Spleen (tissue), 11 donors: ENCODE data around the gene CD9. TPM values are rescaled to one million over a fixed set of nuclear protein-coding genes. Genes with fewer than 3 reads are reported as not detected.

ENCODE experiments used
- DNase-seq: peaks from one replicate; pipeline ENCODE4 v3.0.0-alpha.2; 2020
- H3K27ac ChIP-seq, 8 donors: fragments of 200-600 bp; sonication (generic) in 7 of 8; 1 replicate in 4 of 8; 2 replicates in 4 of 8; pipeline versions ENCODE4 v1.5.0 to v1.8.0; 2016 to 2021; ENCODE audit warnings: inconsistent platforms in 4 of 8, mild to moderate bottlenecking in 4 of 8, moderate library complexity in 1 of 8
- H3K27me3 ChIP-seq, 7 donors: fragments of 200-600 bp; sonication (generic) in 6 of 7; replicated peaks in 1 of 7; 1 replicate in 4 of 7; 2 replicates in 3 of 7; pipeline versions ENCODE4 v1.5.0 to v1.8.0; 2016 to 2021; ENCODE audit warnings: inconsistent platforms in 3 of 7, mild to moderate bottlenecking in 1 of 7
- H3K36me3 ChIP-seq, 6 donors: fragments of 200-600 bp; sonication (generic) in 5 of 6; 1 replicate in 4 of 6; 2 replicates in 2 of 6; pipeline versions ENCODE4 v1.5.0 to v1.8.0; 2016 to 2021; ENCODE audit warnings: inconsistent platforms in 2 of 6
- H3K4me1 ChIP-seq, 6 donors: fragments of 200-600 bp; sonication (generic) in 5 of 6; 1 replicate in 3 of 6; 2 replicates in 3 of 6; pipeline versions ENCODE4 v1.5.0 to v1.8.0; 2016 to 2021; ENCODE audit warnings: inconsistent platforms in 3 of 6
- H3K4me3 ChIP-seq, 8 donors: fragments of 200-600 bp; sonication (generic) in 7 of 8; 1 replicate in 4 of 8; 2 replicates in 4 of 8; pipeline versions ENCODE4 v1.5.0 to v1.8.0; 2016 to 2021; ENCODE audit warnings: inconsistent platforms in 4 of 8, mild to moderate bottlenecking in 4 of 8, moderate library complexity in 2 of 8
- H3K9me3 ChIP-seq, 8 donors: fragments of 200-600 bp; sonication (generic) in 7 of 8; 1 replicate in 4 of 8; 2 replicates in 4 of 8; pipeline versions ENCODE4 v1.5.0 to v1.8.0; 2016 to 2021; ENCODE audit warnings: inconsistent platforms in 4 of 8
- CTCF ChIP-seq, 11 experiments: fragments of 200-600 bp in 7 of 11; fragments of 450-650 bp in 4 of 11; sonication (generic) in 4 of 11; IDR thresholded peaks in 8 of 11; conservative IDR thresholded peaks in 3 of 11; 1 replicate in 7 of 11; 2 replicates in 4 of 11; pipeline versions ENCODE4 v1.4.0 to v1.8.0; 2016 to 2021; ENCODE audit warnings: antibody characterized with exemption in 11 of 11, inconsistent platforms in 4 of 11, mild to moderate bottlenecking in 1 of 11
- POLR2A ChIP-seq, 3 donors: fragments of 450-650 bp; IDR thresholded peaks; one replicate each; pipeline ENCODE4 v1.5.1; 2017; ENCODE audit warnings: antibody characterized with exemption in 3 of 3, mild to moderate bottlenecking in 1 of 3
- POLR2AphosphoS5 ChIP-seq, 3 donors: sonication (generic); formaldehyde crosslinking; IDR thresholded peaks; one replicate each; pipeline ENCODE4 v1.5.1; 2017; ENCODE audit warnings: antibody characterized with exemption in 3 of 3
- WGBS, 5 donors: extraction: QIAGEN DNeasy Blood & Tissue Kit in 3 of 5; methylation state at CpG; one replicate each; pipeline versions ENCODE4 v1.1.5 to v1.1.7; 2013 to 2018; 5-methylcytosine and 5-hydroxymethylcytosine counted together
- intact Hi-C: fragments of 100-400 bp; cut with DNase I; formaldehyde crosslinking; loops from one replicate; pipeline ENCODE4 v1.15.0; 2023; ENCODE audit warnings: low total_unique reads
- polyA plus RNA-seq, 3 donors: library from polyadenylated mRNA; stranded (reverse); fragments of 200-250 nt; gene quantifications; one replicate each; pipeline ENCODE4 v1.2.1, GENCODE V29; 2013
- total RNA-seq, 7 donors: library from RNA; depleted of rRNA in 3 of 7; stranded (reverse); fragments of >200 nt in 3 of 7; fragmentation: NEBNext Ultra II Directional in 4 of 7; extraction: Animal tissue kit (Norgen Biotek cat#: 25700) in 4 of 7; gene quantifications; one replicate each; pipeline versions ENCODE4 v1.1.0 to v1.2.1, GENCODE V29; 2016 to 2021
- donor health status: healthy with polysubstance abuse.
- donor health status: DM: no; HTN: no; CAD: no; lungs with moderate emphysema.
- donor health status: DM: no; HTN: no; CAD: no.
- donor health status: Bipolar disorder and iron deficiency.
- donor health status: healthy.
- donor health status: DM: no; HTN: no; CAD: no.
- donor health status: DM: yes; HTN: yes; CAD: no.

Gene CD9
- total and polyA plus RNA-seq, 10 donors: 16.2 to 113 (median 68.9) TPM

DNA sequence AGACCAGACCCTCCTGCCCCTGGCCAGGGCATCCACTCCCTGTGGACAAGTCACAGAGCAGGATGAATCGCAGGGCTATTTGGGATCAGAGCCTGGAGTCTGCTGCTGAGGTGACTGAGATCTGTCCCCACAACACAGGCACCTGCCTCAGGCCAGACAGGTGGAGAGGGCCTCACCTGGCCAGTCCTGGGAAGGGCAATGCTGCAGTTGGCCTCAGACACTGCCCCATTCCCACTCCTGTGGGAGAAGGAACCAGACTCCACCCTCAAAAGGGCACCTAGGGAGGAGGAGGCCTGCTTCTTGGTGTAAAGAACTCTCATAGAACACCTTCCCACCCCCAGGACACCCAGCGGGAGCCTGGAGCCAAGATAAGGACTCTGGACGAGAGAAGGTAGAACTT is 62.0 kb downstream of the CD9 start:
- Histone ChIP-seq H3K4me1 (no peaks in the 10 kb centered on the region), H3K27ac (no peak overlapping the region), H3K27me3 (no peaks in the 10 kb centered on the region), H3K9me3 (no peaks in the 10 kb centered on the region), H3K36me3 (no peaks in the 10 kb centered on the region), H3K4me3 (no peak overlapping the region)
- DNase-seq: peak; percentile 22
- intact Hi-C loops: no loop called here
- TF ChIP-seq CTCF (IDR thresholded peaks at IDR 0.05 in 8 of 11, conservative IDR thresholded peaks at IDR 0.05 in 3 of 11) (no peak), POLR2A (IDR thresholded peaks at IDR 0.05) (no peak), POLR2AphosphoS5 (IDR thresholded peaks at IDR 0.05) (no peak)
- WGBS, 5 donors: 73 to 81% (median 79%) methylated on average over 3 of the region's 3 CpGs

GRCh38 chr12:6262623-6263022 is 62.4 kb downstream of the CD9 start:
- Histone ChIP-seq H3K4me1 (no peaks in the 10 kb centered on the region), H3K9me3 (no peaks in the 10 kb centered on the region), H3K4me3 (no peak overlapping the region), H3K36me3 (no peaks in the 10 kb centered on the region), H3K27me3 (no peaks in the 10 kb centered on the region), H3K27ac (no peak overlapping the region)
- 22 to 51% (median 27%) methylated on average over 2 of the region's 2 CpGs for WGBS, 5 donors
- intact Hi-C loops: no loop called here
- no peak for DNase-seq
- TF ChIP-seq CTCF (IDR thresholded peaks at IDR 0.05 in 8 of 11, conservative IDR thresholded peaks at IDR 0.05 in 3 of 11): no peak
- TF ChIP-seq POLR2AphosphoS5 (IDR thresholded peaks at IDR 0.05): no peak
- no peak for TF ChIP-seq POLR2A (IDR thresholded peaks at IDR 0.05)

- Histone ChIP-seq H3K9me3 (no peaks in the 10 kb centered on the region), H3K27ac (no peak overlapping the region), H3K27me3 (no peaks in the 10 kb centered on the region), H3K4me3 (no peak overlapping the region), H3K4me1 (no peaks in the 10 kb centered on the region), H3K36me3 (no peaks in the 10 kb centered on the region)
- 69 to 91% (median 77%) methylated on average over 4 of the region's 4 CpGs for WGBS, 5 donors
- DNase-seq: peak; percentile 11
- TF ChIP-seq CTCF (IDR thresholded peaks at IDR 0.05 in 8 of 11, conservative IDR thresholded peaks at IDR 0.05 in 3 of 11) (no peak), POLR2A (IDR thresholded peaks at IDR 0.05) (no peak), POLR2AphosphoS5 (IDR thresholded peaks at IDR 0.05) (no peak)
- intact Hi-C loops: no loop called here
Observed at GRCh38 chr12:6263931-6264330, 63.7 kb downstream of the CD9 start.

GRCh38 chr12:6264402-6265037 is 64.3 kb downstream of the CD9 start:
- H3K4me3 ChIP-seq: no peak overlapping the region
- WGBS, 5 donors: 87 to 96% (median 91%) methylated on average over 11 of the region's 11 CpGs
- H3K4me1 ChIP-seq: no peaks in the 10 kb centered on the region
- intact Hi-C loops: no loop called here
- DNase-seq: peak; percentile 23
- no peak overlapping the region for H3K27ac ChIP-seq
- no peaks in the 10 kb centered on the region for H3K27me3 ChIP-seq
- H3K36me3 ChIP-seq: no peaks in the 10 kb centered on the region
- TF ChIP-seq POLR2A (IDR thresholded peaks at IDR 0.05) (no peak), CTCF (IDR thresholded peaks at IDR 0.05 in 8 of 11, conservative IDR thresholded peaks at IDR 0.05 in 3 of 11) (no peak), POLR2AphosphoS5 (IDR thresholded peaks at IDR 0.05) (no peak)
- no peaks in the 10 kb centered on the region for H3K9me3 ChIP-seq
